ENCODE data around the gene GALNT11.

- TF ChIP-seq STAG1 (CRISPR knock-in tag; IDR thresholded peaks at IDR 0.05; ENCODE audit: borderline replicate concordance) (no peak), ZNF212 (CRISPR knock-in tag; IDR thresholded peaks at IDR 0.05) (no peak), SAP30 (IDR thresholded peaks at IDR 0.05; ENCODE audit: borderline replicate concordance, insufficient read depth, low read depth, low read length, poor library complexity, severe bottlenecking) (no peak), SMARCA5 (IDR thresholded peaks at IDR 0.05) (no peak), POLR2G (IDR thresholded peaks at IDR 0.05; ENCODE audit: low read depth, low read length) (no peak), TRIM25 (IDR thresholded peaks at IDR 0.05; ENCODE audit: borderline replicate concordance) (no peak)
- TF ChIP-seq, protein P1, sequence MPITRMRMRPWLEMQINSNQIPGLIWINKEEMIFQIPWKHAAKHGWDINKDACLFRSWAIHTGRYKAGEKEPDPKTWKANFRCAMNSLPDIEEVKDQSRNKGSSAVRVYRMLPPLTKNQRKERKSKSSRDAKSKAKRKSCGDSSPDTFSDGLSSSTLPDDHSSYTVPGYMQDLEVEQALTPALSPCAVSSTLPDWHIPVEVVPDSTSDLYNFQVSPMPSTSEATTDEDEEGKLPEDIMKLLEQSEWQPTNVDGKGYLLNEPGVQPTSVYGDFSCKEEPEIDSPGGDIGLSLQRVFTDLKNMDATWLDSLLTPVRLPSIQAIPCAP (CRISPR knock-in tag; IDR thresholded peaks at IDR 0.05; ENCODE audit: borderline replicate concordance), result no peak
Observed at GRCh38 chr7:152117356-152117755, 91.9 kb downstream of the GALNT11 start.
